ENCODE measurements around the gene ZNF284. TPM values are rescaled to one million over a fixed set of nuclear protein-coding genes. Genes with fewer than 3 reads are reported as not detected.
A peak's percentile ranks its signal among the peaks of the same experiment; 100 is the strongest.

ZNF284 gene
- total RNA-seq, 1 donor from 2014 or later, result 1.9 TPM

DNA sequence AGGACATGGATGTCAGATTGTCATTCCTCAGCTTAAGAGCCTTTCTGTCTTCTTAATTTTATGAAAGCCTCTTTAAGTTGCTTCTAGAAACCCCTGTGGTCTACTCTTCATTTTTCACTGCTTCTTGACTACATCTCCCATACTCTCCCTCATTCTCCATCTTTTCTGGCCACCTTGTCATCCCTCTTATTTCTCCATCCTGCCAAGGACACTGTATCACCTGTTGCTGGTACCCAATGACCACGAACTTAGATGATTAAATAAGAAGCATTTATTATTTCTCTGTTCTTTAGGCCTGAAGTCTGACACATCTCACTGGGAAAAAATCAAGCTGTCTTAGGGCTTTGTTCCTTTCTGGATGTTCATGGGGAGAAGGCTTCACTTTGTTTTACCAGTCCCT is 10.9 kb upstream of the ZNF284 start:
- Histone ChIP-seq H3K36me3 (peaks cover 92% of the 10 kb centered on the region), H3K27ac (replicated peaks) (no peak overlapping the region), H3K4me3 (no peak overlapping the region), H3K4me1 (no peaks in the 10 kb centered on the region), H3K27me3 (ENCODE audit: low read depth) (no peaks in the 10 kb centered on the region), H3K9me3 (replicated peaks) (peaks cover 36% of the 10 kb centered on the region)
- no peak for TF ChIP-seq CTCF (IDR thresholded peaks at IDR 0.05; ENCODE audit: borderline replicate concordance)
- intact Hi-C loops (cut with micrococcal nuclease), result no loop called here
- DNase-seq, result no peak

DNA sequence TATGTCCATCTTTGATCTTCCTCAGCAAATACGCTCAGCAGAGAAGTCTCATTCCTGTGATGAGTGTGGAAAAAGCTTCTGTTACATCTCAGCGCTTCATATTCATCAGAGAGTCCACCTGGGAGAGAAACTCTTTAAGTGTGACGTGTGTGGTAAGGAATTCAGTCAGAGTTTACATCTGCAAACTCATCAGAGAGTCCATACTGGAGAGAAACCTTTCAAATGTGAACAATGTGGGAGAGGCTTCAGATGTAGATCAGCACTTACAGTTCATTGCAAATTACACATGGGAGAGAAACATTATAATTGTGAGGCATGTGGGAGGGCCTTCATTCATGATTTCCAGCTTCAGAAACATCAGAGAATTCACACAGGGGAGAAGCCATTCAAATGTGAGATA is 5.7 kb upstream of the ZNF284 start:
- intact Hi-C loops (cut with micrococcal nuclease), result no loop called here
- H3K4me3 ChIP-seq, result no peak overlapping the region
- H3K4me1 ChIP-seq, result peaks cover 2% of the 10 kb centered on the region
- peaks cover 73% of the 10 kb centered on the region for H3K9me3 ChIP-seq (replicated peaks)
- no peak for DNase-seq
- H3K36me3 ChIP-seq, result peaks cover 74% of the 10 kb centered on the region
- H3K27ac ChIP-seq (replicated peaks), result no peak overlapping the region
- no peak for TF ChIP-seq CTCF (IDR thresholded peaks at IDR 0.05; ENCODE audit: borderline replicate concordance)
- H3K27me3 ChIP-seq (ENCODE audit: low read depth), result no peaks in the 10 kb centered on the region

- Histone ChIP-seq H3K27me3 (ENCODE audit: low read depth) (no peaks in the 10 kb centered on the region), H3K27ac (replicated peaks) (no peak overlapping the region), H3K9me3 (replicated peaks) (peaks cover 54% of the 10 kb centered on the region), H3K4me3 (no peak overlapping the region), H3K36me3 (peaks cover 42% of the 10 kb centered on the region), H3K4me1 (peaks cover 23% of the 10 kb centered on the region)
- no peak for TF ChIP-seq CTCF (IDR thresholded peaks at IDR 0.05; ENCODE audit: borderline replicate concordance)
- intact Hi-C loops (cut with micrococcal nuclease), result no loop called here
- DNase-seq, result no peak
These were observed 2.5 kb upstream of the ZNF284 start for GRCh38 chr19:44069415-44069814.

DNA sequence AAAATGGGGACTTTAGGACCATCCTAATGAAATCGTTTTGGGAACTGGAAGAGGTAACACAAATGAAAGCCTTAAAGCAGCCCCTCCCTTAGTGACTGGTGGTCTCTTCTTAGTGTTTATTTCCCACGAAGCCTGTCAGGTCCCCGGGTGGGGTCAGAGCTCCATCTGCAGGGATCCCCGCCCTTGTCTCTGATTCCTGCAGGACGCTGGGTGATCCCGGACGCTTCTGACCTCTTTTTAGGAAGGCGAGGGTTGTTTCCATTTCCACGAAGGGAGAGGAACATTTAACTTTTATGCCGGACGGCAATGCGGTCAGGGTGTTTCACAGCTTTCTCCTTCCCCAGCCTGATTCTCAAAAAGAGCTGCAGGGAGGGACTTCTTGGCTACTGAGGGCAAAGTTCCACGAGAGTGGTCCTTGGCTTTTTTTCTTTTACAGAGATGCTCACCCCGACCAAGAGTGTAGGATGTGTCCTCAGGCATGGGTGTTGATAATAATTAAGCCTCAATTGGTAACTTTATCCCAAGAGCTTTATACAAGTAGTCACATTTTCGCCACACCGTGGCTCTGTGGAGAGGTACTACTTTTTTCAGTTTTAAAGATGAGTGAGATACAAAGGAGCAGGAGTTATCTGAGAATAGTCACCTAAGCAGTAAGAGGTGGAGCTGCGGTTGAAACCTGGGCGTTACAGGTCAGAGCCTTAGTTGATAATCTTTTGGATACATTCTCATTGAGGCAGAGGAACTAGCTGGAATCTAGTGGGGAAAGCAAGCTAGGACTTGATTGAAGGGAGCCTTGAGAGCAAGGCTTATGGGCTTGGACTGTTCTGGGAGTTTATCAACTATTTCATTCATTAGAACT is 813 bp downstream of the ZNF284 start:
- Histone ChIP-seq H3K27ac (replicated peaks) (peak overlapping the region; percentile 60), H3K27me3 (ENCODE audit: low read depth) (no peaks in the 10 kb centered on the region), H3K4me3 (peak overlapping the region; percentile 78), H3K9me3 (replicated peaks) (peaks cover 20% of the 10 kb centered on the region), H3K36me3 (peaks cover 26% of the 10 kb centered on the region), H3K4me1 (peaks cover 23% of the 10 kb centered on the region)
- TF ChIP-seq CTCF (IDR thresholded peaks at IDR 0.05; ENCODE audit: borderline replicate concordance), result no peak
- DNase-seq, result no peak
- intact Hi-C loops (cut with micrococcal nuclease), result no loop called here

DNA sequence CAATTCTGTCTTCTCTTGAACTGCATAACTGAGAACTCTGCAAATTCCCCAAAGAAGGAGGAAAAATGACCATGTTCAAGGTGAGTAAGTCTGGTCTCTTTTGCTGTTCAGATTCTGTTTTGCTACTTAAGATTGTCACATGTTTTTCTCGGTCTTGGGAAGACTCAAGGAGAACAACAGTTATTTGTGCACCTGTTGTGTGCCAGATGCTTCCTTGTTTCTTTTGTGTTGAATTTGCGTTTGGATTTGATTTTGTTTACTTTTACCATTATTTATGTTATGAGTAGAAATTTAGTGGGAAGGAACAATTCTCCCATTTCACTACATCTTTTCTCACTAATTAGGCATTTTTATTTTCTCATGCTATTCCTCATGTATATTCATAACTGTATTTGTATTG is 4.4 kb downstream of the ZNF284 start:
- intact Hi-C loops (cut with micrococcal nuclease), result no loop called here
- Histone ChIP-seq H3K9me3 (replicated peaks) (no peaks in the 10 kb centered on the region), H3K4me3 (no peak overlapping the region), H3K4me1 (peaks cover 20% of the 10 kb centered on the region), H3K27me3 (ENCODE audit: low read depth) (no peaks in the 10 kb centered on the region), H3K27ac (replicated peaks) (no peak overlapping the region), H3K36me3 (peaks cover 50% of the 10 kb centered on the region)
- TF ChIP-seq CTCF (IDR thresholded peaks at IDR 0.05; ENCODE audit: borderline replicate concordance), result no peak
- no peak for DNase-seq
